GM21737 (cell line): ENCODE data around the gene INAFM1.
"Not testable (repeated sequence)": the region's sequence is repeated elsewhere in the genome, so short reads cannot be mapped to it uniquely, and the experiment has no call there.

Source experiments
- ATAC-seq: cut with Tn5 transposase; IDR thresholded peaks from one replicate; pipeline ENCODE4 v1.9.1; 2021; ENCODE audit warnings: mild to moderate bottlenecking, moderate library complexity; ENCODE audit not compliant: unreplicated experiment

INAFM1 gene

GRCh38 chr19:47240996-47241918 lies 33.4 kb upstream of the INAFM1 start:
- no peak for ATAC-seq

- ATAC-seq, result no peak
Measured at GRCh38 chr19:47241919-47242577, 32.6 kb upstream of the INAFM1 start.

DNA sequence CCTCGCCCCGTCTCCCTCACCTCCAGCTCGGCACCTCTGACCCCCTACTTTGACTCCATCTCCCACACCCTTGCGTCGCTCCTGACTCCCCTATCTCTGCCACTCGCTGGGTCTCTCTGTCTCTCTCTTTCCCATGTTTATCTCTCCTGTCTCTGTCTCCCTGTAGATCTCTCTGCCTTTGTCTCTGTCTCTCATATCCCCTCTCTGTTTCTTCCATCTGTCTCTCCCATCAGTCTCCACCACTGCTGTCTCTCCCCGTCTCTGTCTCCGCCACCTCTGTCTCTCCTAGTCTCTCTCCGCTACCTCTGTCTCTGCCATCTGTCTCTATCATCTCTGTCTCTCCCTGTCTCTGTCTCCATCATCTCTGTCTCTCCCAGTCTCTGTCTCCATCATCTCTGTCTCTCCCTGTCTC lies 31.3 kb upstream of the INAFM1 start:
- no peak for ATAC-seq

DNA sequence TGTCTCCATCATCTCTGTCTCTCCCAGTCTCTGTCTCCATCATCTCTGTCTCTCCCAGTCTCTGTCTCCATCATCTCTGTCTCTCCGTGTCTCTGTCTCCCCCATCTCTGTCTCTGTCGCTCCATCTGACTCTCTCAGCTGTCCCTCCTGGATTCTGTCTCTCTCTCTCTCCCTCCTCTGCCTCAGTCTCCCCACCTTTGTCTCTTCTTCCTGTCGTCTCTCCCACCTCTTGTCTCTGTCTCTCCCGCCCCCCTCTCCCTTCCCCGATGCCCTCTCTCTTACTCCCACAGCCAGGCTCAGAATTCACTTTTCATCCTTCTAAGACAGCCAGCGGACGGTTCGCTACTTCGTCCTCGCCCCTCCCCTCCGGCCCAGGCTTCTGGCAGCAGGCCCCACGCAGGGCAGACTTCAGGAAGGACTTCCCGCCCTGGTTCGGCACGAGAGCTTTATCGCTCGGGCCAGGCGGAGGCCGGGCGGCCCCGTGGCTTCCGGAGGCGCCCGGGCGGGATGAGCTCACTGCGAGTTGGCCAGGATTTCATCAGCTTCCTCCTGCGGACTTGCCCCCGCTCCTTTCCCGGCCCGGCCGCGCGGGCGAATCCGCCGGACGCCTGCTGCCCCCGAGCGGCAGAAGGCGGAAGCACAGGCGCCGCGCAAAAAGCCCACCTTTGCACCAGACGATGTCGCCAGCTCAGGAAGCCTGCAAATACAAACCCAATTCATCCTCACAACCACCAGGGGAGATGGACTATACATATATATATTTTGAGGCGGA lies 30.7 kb upstream of the INAFM1 start:
- ATAC-seq, result peak; percentile 69

GRCh38 chr19:47247308-47247990 lies 27.2 kb upstream of the INAFM1 start:
- ATAC-seq, result no peak

- ATAC-seq, result not testable (repeated sequence)
Measured at GRCh38 chr19:47253016-47253415, 21.7 kb upstream of the INAFM1 start.

- ATAC-seq, result no peak
Measured at GRCh38 chr19:47253467-47253881, 21.2 kb upstream of the INAFM1 start.

DNA sequence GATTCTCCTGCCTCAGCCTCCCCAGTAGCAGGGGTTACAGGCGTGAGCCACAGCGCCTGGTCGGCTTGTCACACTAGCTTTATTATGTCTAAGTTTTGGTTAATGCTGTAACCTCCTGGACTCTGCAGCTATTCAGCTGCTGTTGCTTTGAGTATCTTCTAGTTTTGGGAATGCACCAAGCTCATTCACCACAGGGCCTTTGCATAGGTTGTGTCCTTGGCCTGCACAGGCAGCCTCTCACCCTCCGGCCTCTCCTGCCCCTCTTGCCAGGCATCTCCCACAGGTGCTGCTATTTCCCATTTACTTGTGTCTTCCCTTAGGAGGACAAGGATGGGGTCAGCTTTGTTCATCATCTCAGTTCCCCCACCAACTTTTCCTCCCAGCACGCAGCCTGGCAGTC lies 20.7 kb upstream of the INAFM1 start:
- no peak for ATAC-seq

DNA sequence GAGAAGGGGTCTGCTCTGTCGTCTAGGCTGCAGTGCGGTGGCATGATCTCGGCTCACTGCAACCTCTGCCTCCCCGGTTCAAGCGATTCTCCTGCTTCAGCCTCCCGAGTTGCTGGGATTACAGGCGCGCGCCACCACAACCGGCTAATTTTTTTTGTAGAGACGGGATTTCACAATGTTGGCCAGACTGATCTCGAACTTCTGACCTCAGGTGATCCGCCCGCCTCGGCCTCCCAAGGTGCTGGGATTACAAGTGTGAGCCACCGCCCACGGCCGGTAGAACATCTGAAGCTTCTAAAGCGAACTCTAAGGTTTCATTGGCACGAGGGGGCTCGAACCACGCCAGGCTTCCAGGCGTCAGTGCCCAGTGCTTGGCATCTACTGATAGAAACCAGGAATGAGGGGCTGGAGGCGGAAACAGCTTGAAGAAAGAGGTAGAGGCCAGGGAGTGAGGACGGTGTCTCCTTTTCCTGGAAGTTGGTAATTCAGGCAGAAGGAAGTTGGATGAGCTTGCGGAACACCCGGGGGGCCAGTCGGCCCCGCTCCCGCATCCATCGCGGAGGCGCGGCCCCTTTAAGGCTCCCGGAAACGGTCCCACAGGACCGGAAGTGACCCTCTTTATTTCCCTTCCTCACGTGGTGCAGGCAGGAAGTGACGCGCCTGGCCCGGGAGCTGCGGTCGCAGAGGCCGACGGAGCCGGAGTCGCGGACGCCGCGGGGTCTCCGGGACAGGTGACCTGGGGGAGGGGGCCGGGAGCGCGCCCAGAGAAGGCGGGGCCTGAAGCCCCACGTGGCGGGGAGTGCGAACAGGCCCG lies 18.6 kb upstream of the INAFM1 start, which contains the start of gene CCDC9:
TSS of gene CCDC9 (plus strand) at position 647 of the 814 bp plus-strand sequence. CDS start 1,876 bp downstream, outside the sequence.
- ATAC-seq, result peak; percentile 42

GRCh38 chr19:47256693-47257410 lies 17.8 kb upstream of the INAFM1 start:
- ATAC-seq, result peak; percentile 73

DNA sequence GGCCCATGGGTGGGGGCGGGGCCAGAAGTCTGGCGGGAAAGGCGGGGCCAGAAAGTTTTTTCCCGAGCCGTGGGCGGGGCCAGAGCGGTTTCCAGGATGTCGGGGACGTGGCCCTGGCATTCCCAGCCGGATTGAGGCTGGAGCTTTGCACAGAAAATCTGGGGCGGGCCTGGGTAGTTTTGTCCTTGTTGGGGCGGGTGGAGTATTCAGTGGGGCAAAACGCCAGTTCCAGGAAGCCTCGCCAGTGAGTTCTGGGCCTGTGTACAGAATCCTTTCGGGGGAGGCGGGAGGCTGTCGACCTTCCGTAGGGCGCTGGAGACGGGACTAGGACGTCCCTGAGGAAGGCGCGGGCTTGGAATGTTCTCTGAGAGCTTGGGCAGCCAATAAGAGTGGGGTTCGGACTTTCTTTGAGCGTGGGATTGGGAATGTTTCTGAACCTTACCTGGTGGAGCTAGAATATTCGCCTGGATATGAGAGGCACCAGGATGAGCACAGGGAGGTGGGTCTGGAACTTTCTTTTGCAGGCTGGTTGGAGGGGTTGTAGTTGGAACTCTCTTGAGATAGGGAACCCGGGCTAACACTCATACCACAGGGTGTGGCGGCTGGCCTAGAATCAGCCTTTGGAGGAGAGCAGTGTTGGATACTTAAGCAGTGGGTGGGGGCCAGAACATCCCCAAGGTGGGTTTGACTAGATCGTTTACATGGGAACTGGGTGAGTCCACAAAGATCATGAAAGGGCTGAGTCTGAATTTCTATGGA lies 17.1 kb upstream of the INAFM1 start:
- ATAC-seq, result no peak

GRCh38 chr19:47258434-47258833 lies 16.3 kb upstream of the INAFM1 start:
- no peak for ATAC-seq

- no peak for ATAC-seq
Measured at GRCh38 chr19:47258895-47259555, 15.7 kb upstream of the INAFM1 start.

DNA sequence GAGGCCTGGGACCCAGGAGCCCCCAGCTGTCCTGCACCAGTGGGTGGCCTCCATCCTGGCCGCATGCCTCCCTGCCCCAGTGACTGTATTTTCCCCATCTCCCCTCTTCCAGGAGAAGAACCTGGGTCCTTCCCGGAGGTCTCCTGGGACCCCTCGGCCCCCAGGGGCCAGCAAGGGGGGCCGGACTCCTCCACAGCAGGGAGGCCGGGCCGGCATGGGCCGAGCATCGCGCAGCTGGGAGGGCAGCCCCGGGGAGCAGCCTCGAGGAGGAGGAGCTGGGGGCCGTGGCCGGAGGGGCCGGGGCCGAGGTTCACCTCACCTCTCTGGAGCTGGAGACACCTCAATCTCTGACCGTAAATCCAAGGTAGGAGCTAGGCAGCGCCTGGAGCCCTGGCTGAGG lies 14.2 kb upstream of the INAFM1 start:
- ATAC-seq, result no peak

GRCh38 chr19:47261946-47262793 lies 12.5 kb upstream of the INAFM1 start:
- ATAC-seq, result peak; percentile 61

DNA sequence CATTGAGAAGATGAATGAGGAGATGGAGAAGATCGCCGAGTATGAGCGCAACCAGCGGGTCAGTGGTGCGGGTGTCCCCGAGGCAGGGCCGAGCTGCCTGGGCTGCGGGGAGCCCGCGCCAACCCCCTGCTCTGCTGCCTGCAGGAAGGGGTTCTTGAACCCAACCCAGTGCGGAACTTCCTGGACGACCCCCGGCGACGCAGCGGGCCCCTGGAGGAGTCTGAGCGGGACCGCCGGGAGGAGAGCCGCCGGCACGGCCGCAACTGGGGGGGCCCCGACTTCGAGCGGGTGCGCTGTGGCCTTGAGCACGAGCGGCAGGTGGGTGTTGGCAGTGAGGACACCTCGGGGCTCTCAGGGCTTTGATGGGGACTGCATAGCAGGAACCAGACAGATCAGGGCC lies 10.1 kb upstream of the INAFM1 start:
- no peak for ATAC-seq

- no peak for ATAC-seq
Measured at GRCh38 chr19:47266401-47266941, 8.2 kb upstream of the INAFM1 start.
